Measurements from ENCODE around the gene LPCAT2. TPM values are rescaled to one million over a fixed set of nuclear protein-coding genes. Genes with fewer than 3 reads are reported as not detected.

LPCAT2 gene
- total RNA-seq, 1 donor from 2014 or later: 15.7 TPM

- DNase-seq (ENCODE audit: low spot score): no peak
Measured at GRCh38 chr16:55542459-55543082, 33.7 kb downstream of the LPCAT2 start.

- DNase-seq (ENCODE audit: low spot score): no peak
Measured at GRCh38 chr16:55543472-55543871, 34.6 kb downstream of the LPCAT2 start.

- DNase-seq (ENCODE audit: low spot score): no peak
Measured at GRCh38 chr16:55552621-55553020, 43.7 kb downstream of the LPCAT2 start.

- no peak for DNase-seq (ENCODE audit: low spot score)
Measured at GRCh38 chr16:55555436-55555835, 46.6 kb downstream of the LPCAT2 start.

- DNase-seq (ENCODE audit: low spot score): no peak
Measured at GRCh38 chr16:55557186-55557585, 48.3 kb downstream of the LPCAT2 start.

- DNase-seq (ENCODE audit: low spot score): no peak
Measured at GRCh38 chr16:55559233-55559632, 50.4 kb downstream of the LPCAT2 start.

- no peak for DNase-seq (ENCODE audit: low spot score)
Measured at GRCh38 chr16:55559933-55560516, 51.2 kb downstream of the LPCAT2 start.

- DNase-seq (ENCODE audit: low spot score): no peak
Measured at GRCh38 chr16:55561319-55561848, 52.5 kb downstream of the LPCAT2 start.

GRCh38 chr16:55562936-55563335 lies 54.1 kb downstream of the LPCAT2 start:
- DNase-seq (ENCODE audit: low spot score): no peak

- no peak for DNase-seq (ENCODE audit: low spot score)
Measured at GRCh38 chr16:55563797-55564196, 54.9 kb downstream of the LPCAT2 start.

GRCh38 chr16:55565086-55565485 lies 56.2 kb downstream of the LPCAT2 start:
- no peak for DNase-seq (ENCODE audit: low spot score)

- no peak for DNase-seq (ENCODE audit: low spot score)
Measured at GRCh38 chr16:55566432-55567175, 57.7 kb downstream of the LPCAT2 start, which contains the start of gene CAPNS2. CAPNS2 (plus strand) TSS chr16:55566684; CDS start chr16:55566757, 73 bp downstream.

- DNase-seq (ENCODE audit: low spot score): no peak
Measured at GRCh38 chr16:55567382-55567781, 58.5 kb downstream of the LPCAT2 start.

- DNase-seq (ENCODE audit: low spot score): no peak
Measured at GRCh38 chr16:55568207-55568606, 59.3 kb downstream of the LPCAT2 start.

- no peak for DNase-seq (ENCODE audit: low spot score)
Measured at GRCh38 chr16:55569025-55569424, 60.2 kb downstream of the LPCAT2 start.

GRCh38 chr16:55570159-55570558 lies 61.3 kb downstream of the LPCAT2 start:
- no peak for DNase-seq (ENCODE audit: low spot score)

- no peak for DNase-seq (ENCODE audit: low spot score)
Measured at GRCh38 chr16:55571191-55571897, 62.5 kb downstream of the LPCAT2 start.

- no peak for DNase-seq (ENCODE audit: low spot score)
Measured at GRCh38 chr16:55572439-55572838, 63.6 kb downstream of the LPCAT2 start.

GRCh38 chr16:55574811-55575210 lies 65.9 kb downstream of the LPCAT2 start:
- no peak for DNase-seq (ENCODE audit: low spot score)

- no peak for DNase-seq (ENCODE audit: low spot score)
Measured at GRCh38 chr16:55575496-55575895, 66.6 kb downstream of the LPCAT2 start.

- no peak for DNase-seq (ENCODE audit: low spot score)
Measured at GRCh38 chr16:55576384-55576783, 67.5 kb downstream of the LPCAT2 start.

GRCh38 chr16:55577887-55578286 lies 69.0 kb downstream of the LPCAT2 start:
- DNase-seq (ENCODE audit: low spot score): no peak

Data from mesenteric fat pad (tissue), 1 donor.